Measurements from ENCODE around the gene GTF3C4.
"Not testable (repeated sequence)": the region's sequence is repeated elsewhere in the genome, so short reads cannot be mapped to it uniquely, and the experiment has no call there.

The GTF3C4 gene

DNA sequence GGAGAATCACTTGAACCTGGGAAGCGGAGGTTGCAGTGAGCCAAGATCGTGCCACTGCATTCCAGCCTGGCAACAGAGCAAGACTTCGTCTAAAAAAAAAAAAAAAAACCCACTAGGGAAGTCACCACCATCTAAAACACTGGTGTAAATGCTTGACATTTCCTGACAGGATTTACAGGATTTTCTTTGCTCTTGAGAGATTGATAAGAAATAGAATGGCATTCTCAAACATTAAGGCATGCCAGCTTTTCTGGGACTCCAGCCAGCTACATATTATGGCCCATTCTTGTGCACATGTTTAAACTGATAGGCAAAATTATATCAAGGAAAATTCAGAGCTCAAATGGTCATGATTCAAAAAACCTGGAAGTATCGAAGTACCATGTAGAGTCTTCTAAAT is 28.7 kb downstream of the GTF3C4 start:
- Histone ChIP-seq H3K4me1 (ENCODE audit: control insufficient read depth, insufficient read depth, low read length, poor library complexity, severe bottlenecking) (no peaks in the 10 kb centered on the region), H3K27ac (ENCODE audit: low read depth, low read length, severe bottlenecking) (no peak overlapping the region), H3K36me3 (ENCODE audit: control insufficient read depth, insufficient read depth, low read length) (no peaks in the 10 kb centered on the region), H3K4me3 (ENCODE audit: extremely low read depth, insufficient read depth, low read length, poor library complexity, severe bottlenecking) (no peak overlapping the region), H3K9me3 (ENCODE audit: control insufficient read depth, low read length) (peaks cover 44% of the 10 kb centered on the region)
- 93% methylated on average over 3 of the region's 4 CpGs; no CpG with 5 or more reads in 1 of the 2 experiments for WGBS, 2 experiments (ENCODE audit: insufficient coverage in 2 of 2)

DNA sequence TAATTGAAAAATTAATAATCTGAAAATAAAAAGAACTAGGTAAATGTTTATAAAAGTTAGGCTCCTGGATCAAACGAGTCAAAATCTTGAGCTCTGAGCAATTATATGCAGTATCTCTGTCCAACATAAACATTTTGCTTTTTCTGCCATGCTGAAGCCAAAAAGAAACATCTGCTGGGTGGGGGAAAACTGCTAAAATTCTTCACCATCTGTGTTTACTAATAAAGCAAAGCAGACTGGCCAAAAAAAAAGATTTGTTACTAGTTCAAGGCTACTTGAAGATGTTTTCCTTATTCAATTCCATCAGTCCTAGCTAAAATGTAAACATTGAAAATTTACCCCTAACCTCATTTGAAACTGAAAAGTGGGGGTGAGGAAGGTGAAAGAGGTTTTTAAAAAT is 29.7 kb downstream of the GTF3C4 start:
- no CpG with 5 or more reads among the region's 1 CpG for WGBS, 2 experiments (ENCODE audit: insufficient coverage in 2 of 2)
- Histone ChIP-seq H3K27ac (ENCODE audit: low read depth, low read length, severe bottlenecking) (no peak overlapping the region), H3K4me3 (ENCODE audit: extremely low read depth, insufficient read depth, low read length, poor library complexity, severe bottlenecking) (no peak overlapping the region), H3K36me3 (ENCODE audit: control insufficient read depth, insufficient read depth, low read length) (no peaks in the 10 kb centered on the region), H3K4me1 (ENCODE audit: control insufficient read depth, insufficient read depth, low read length, poor library complexity, severe bottlenecking) (no peaks in the 10 kb centered on the region), H3K9me3 (ENCODE audit: control insufficient read depth, low read length) (peaks cover 41% of the 10 kb centered on the region)

DNA sequence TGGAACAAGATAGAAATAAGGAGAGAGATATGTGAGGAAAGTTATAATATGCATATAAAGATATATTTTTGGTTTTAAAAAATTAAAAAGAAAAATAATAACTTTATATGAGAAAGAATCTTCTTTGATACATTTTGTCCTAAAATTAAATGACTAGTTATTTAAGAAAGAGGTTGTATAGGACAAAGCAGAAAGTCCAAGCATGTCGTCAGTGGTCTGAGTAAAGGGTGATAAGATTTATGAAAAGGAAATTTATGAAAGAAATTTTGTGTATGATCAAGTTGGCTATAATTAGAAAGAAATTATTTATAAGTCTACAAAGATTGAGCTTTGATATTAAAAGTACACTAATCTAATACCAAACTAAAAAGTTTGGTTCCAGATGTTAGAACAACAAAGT is 32.0 kb downstream of the GTF3C4 start:
- H3K4me1 ChIP-seq (ENCODE audit: control insufficient read depth, insufficient read depth, low read length, poor library complexity, severe bottlenecking) = no peaks in the 10 kb centered on the region
- no peak overlapping the region for H3K27ac ChIP-seq (ENCODE audit: low read depth, low read length, severe bottlenecking)
- 100% methylated on average over 1 of the region's 1 CpG for WGBS, 2 experiments (ENCODE audit: insufficient coverage in 2 of 2)
- no peak overlapping the region for H3K4me3 ChIP-seq (ENCODE audit: extremely low read depth, insufficient read depth, low read length, poor library complexity, severe bottlenecking)
- peaks cover 29% of the 10 kb centered on the region for H3K9me3 ChIP-seq (ENCODE audit: control insufficient read depth, low read length)
- H3K36me3 ChIP-seq (ENCODE audit: control insufficient read depth, insufficient read depth, low read length) = no peaks in the 10 kb centered on the region

GRCh38 chr9:132703336-132703735 is 33.1 kb downstream of the GTF3C4 start:
- no peaks in the 10 kb centered on the region for H3K36me3 ChIP-seq (ENCODE audit: control insufficient read depth, insufficient read depth, low read length)
- 86 to 93% methylated on average over 1 to 2 of the region's 2 CpGs for WGBS, 2 experiments (ENCODE audit: insufficient coverage in 2 of 2)

DNA sequence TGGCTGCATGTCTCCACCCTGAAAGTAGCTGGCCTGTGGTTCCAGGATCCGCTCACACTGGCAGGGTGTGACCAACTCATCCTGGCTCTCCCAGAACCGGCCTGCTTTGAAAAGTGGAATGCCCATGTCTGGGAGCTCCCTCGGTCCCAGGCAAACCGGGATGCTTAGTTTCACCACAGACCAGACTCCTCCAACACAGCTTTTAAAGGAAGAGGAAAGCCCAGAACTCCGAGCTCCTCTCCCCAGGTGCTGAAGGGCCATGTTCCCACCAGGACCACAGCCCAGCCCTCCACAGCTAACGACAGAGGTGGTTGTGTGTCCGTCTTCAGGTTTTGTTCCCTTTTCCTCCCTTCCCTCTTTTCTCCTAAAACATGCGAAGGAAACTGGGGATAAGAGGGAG is 38.0 kb downstream of the GTF3C4 start:
- 91 to 95% methylated on average over 7 to 8 of the region's 8 CpGs for WGBS, 2 experiments (ENCODE audit: insufficient coverage in 2 of 2)

More at GRCh38 chr9:132703336-132703735, 33.1 kb downstream of the GTF3C4 start:
- Histone ChIP-seq H3K4me1 (ENCODE audit: control insufficient read depth, insufficient read depth, low read length, poor library complexity, severe bottlenecking) (no peaks in the 10 kb centered on the region), H3K4me3 (ENCODE audit: extremely low read depth, insufficient read depth, low read length, poor library complexity, severe bottlenecking) (no peak overlapping the region), H3K9me3 (ENCODE audit: control insufficient read depth, low read length) (peaks cover 18% of the 10 kb centered on the region), H3K27ac (ENCODE audit: low read depth, low read length, severe bottlenecking) (no peak overlapping the region)

GRCh38 chr9:132708769-132709430 is 38.6 kb downstream of the GTF3C4 start:
- WGBS, 2 experiments (ENCODE audit: insufficient coverage in 2 of 2) = 90 to 94% methylated on average over 21 to 22 of the region's 23 CpGs
- Histone ChIP-seq H3K36me3 (ENCODE audit: control insufficient read depth, insufficient read depth, low read length) (no peaks in the 10 kb centered on the region), H3K4me3 (ENCODE audit: extremely low read depth, insufficient read depth, low read length, poor library complexity, severe bottlenecking) (no peak overlapping the region), H3K27ac (ENCODE audit: low read depth, low read length, severe bottlenecking) (no peak overlapping the region), H3K4me1 (ENCODE audit: control insufficient read depth, insufficient read depth, low read length, poor library complexity, severe bottlenecking) (no peaks in the 10 kb centered on the region), H3K9me3 (ENCODE audit: control insufficient read depth, low read length) (no peaks in the 10 kb centered on the region)

More for the DNA sequence above, 38.0 kb downstream of the GTF3C4 start:
- Histone ChIP-seq H3K9me3 (ENCODE audit: control insufficient read depth, low read length) (peaks cover 2% of the 10 kb centered on the region), H3K27ac (ENCODE audit: low read depth, low read length, severe bottlenecking) (no peak overlapping the region), H3K4me1 (ENCODE audit: control insufficient read depth, insufficient read depth, low read length, poor library complexity, severe bottlenecking) (no peaks in the 10 kb centered on the region), H3K4me3 (ENCODE audit: extremely low read depth, insufficient read depth, low read length, poor library complexity, severe bottlenecking) (no peak overlapping the region), H3K36me3 (ENCODE audit: control insufficient read depth, insufficient read depth, low read length) (no peaks in the 10 kb centered on the region)

- no peaks in the 10 kb centered on the region for H3K9me3 ChIP-seq (ENCODE audit: control insufficient read depth, low read length)
- 63 to 90% methylated on average over 1 to 5 of the region's 6 CpGs for WGBS, 2 experiments (ENCODE audit: insufficient coverage in 2 of 2)
- H3K27ac ChIP-seq (ENCODE audit: low read depth, low read length, severe bottlenecking) = no peak overlapping the region
- H3K36me3 ChIP-seq (ENCODE audit: control insufficient read depth, insufficient read depth, low read length) = no peaks in the 10 kb centered on the region
- H3K4me1 ChIP-seq (ENCODE audit: control insufficient read depth, insufficient read depth, low read length, poor library complexity, severe bottlenecking) = no peaks in the 10 kb centered on the region
- no peak overlapping the region for H3K4me3 ChIP-seq (ENCODE audit: extremely low read depth, insufficient read depth, low read length, poor library complexity, severe bottlenecking)
Measured at GRCh38 chr9:132710333-132710732, 40.1 kb downstream of the GTF3C4 start.

DNA sequence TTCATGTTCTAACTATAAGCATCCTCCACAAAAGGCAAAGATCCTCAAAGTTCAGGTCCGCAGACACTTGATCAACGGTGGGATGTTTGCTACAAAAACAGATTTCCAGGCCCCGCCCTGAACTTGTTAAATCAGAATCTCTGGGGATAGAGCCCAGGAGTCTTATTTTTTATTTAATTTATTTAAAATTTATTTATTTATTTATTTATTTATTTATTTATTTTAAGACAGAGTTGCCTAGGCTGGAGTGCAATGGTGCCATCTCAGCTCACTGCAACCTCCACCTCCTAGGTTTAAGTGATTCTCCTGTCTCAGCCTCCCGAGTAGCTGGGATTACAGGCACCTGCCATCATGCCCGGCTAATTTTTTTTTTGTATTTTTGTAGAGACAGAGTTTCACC is 40.9 kb downstream of the GTF3C4 start:
- not testable (repeated sequence) for H3K36me3 ChIP-seq (ENCODE audit: control insufficient read depth, insufficient read depth, low read length); H3K4me3 ChIP-seq (ENCODE audit: extremely low read depth, insufficient read depth, low read length, poor library complexity, severe bottlenecking); H3K4me1 ChIP-seq (ENCODE audit: control insufficient read depth, insufficient read depth, low read length, poor library complexity, severe bottlenecking); H3K27ac ChIP-seq (ENCODE audit: low read depth, low read length, severe bottlenecking); H3K9me3 ChIP-seq (ENCODE audit: control insufficient read depth, low read length)
- WGBS, 2 experiments (ENCODE audit: insufficient coverage in 2 of 2) = 100% methylated on average over 2 of the region's 5 CpGs; no CpG with 5 or more reads in 1 of the 2 experiments

- H3K27ac ChIP-seq (ENCODE audit: low read depth, low read length, severe bottlenecking) = no peak overlapping the region
Measured at GRCh38 chr9:132711846-132712245, 41.6 kb downstream of the GTF3C4 start.

GRCh38 chr9:132712753-132713152 is 42.5 kb downstream of the GTF3C4 start:
- no peaks in the 10 kb centered on the region for H3K9me3 ChIP-seq (ENCODE audit: control insufficient read depth, low read length)
- no peak overlapping the region for H3K27ac ChIP-seq (ENCODE audit: low read depth, low read length, severe bottlenecking)
- no peak overlapping the region for H3K4me3 ChIP-seq (ENCODE audit: extremely low read depth, insufficient read depth, low read length, poor library complexity, severe bottlenecking)
- H3K4me1 ChIP-seq (ENCODE audit: control insufficient read depth, insufficient read depth, low read length, poor library complexity, severe bottlenecking) = no peaks in the 10 kb centered on the region
- WGBS, 2 experiments (ENCODE audit: insufficient coverage in 2 of 2) = 83% methylated on average over 4 to 5 of the region's 5 CpGs
- H3K36me3 ChIP-seq (ENCODE audit: control insufficient read depth, insufficient read depth, low read length) = no peaks in the 10 kb centered on the region

More at GRCh38 chr9:132711846-132712245, 41.6 kb downstream of the GTF3C4 start:
- Histone ChIP-seq H3K4me3 (ENCODE audit: extremely low read depth, insufficient read depth, low read length, poor library complexity, severe bottlenecking) (no peak overlapping the region), H3K4me1 (ENCODE audit: control insufficient read depth, insufficient read depth, low read length, poor library complexity, severe bottlenecking) (no peaks in the 10 kb centered on the region), H3K9me3 (ENCODE audit: control insufficient read depth, low read length) (no peaks in the 10 kb centered on the region), H3K36me3 (ENCODE audit: control insufficient read depth, insufficient read depth, low read length) (no peaks in the 10 kb centered on the region)
- WGBS, 2 experiments (ENCODE audit: insufficient coverage in 2 of 2) = 92 to 93% methylated on average over 2 to 3 of the region's 3 CpGs

DNA sequence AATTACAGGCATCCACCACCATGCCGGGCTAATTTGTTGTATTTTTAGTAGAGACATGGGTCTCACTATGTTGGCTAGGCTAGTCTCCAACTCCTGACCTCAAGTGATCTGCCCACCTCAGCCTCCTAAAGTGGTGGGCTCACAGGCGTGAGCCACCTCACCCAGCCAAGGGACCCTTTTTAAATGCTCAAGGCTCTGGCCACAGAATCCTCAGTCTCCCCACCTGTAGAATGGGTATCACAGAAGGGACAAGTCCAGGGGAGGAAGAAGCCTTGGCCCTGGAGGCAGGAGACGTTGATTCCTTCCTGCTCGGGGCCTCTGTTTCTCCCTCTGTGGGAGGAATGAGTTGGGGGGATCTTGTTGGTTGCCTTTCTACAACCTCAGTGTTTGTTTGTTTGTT is 45.7 kb downstream of the GTF3C4 start:
- Histone ChIP-seq H3K27ac (ENCODE audit: low read depth, low read length, severe bottlenecking) (no peak overlapping the region), H3K4me3 (ENCODE audit: extremely low read depth, insufficient read depth, low read length, poor library complexity, severe bottlenecking) (no peak overlapping the region), H3K36me3 (ENCODE audit: control insufficient read depth, insufficient read depth, low read length) (no peaks in the 10 kb centered on the region), H3K9me3 (ENCODE audit: control insufficient read depth, low read length) (no peaks in the 10 kb centered on the region), H3K4me1 (ENCODE audit: control insufficient read depth, insufficient read depth, low read length, poor library complexity, severe bottlenecking) (no peaks in the 10 kb centered on the region)
- WGBS, 2 experiments (ENCODE audit: insufficient coverage in 2 of 2) = 92% methylated on average over 2 of the region's 4 CpGs; no CpG with 5 or more reads in 1 of the 2 experiments

Measured in mesodermal cell (in vitro differentiated cells).